WTC11 (cell line): ENCODE results near the gene STX5. TPM values are rescaled to one million over a fixed set of nuclear protein-coding genes. Genes with fewer than 3 reads are reported as not detected.
A peak's percentile ranks its signal among the peaks of the same experiment; 100 is the strongest.

Source experiments
- ATAC-seq: fragments of 200-7000 bp; cut with Tn5 transposase; 2 replicates; pipeline ENCODE4 v1.10.0; 2021; ENCODE audit warnings: mild to moderate bottlenecking, moderate library complexity
- CTCF ChIA-PET: fragments of 300-600 bp; sonication (Branson Sonifier 250); formaldehyde crosslinking; loops from one replicate; lab custom pipeline; 2021; ENCODE audit warnings: antibody characterized with exemption; lab: Charles Lee
- POLR2A ChIA-PET: fragments of 350-600 bp; sonication (Branson Sonifier 250); formaldehyde crosslinking; loops from one replicate; lab custom pipeline; 2021; ENCODE audit warnings: antibody characterized with exemption; lab: Charles Lee
- DNase-seq: peaks from one replicate; pipeline ENCODE4 v3.0.0; 2021; ENCODE audit warnings: low spot score
- H3K27ac Mint-ChIP-seq: 2 replicates; pipeline ENCODE4 v1.8.0; 2021; ENCODE audit warnings: mixed read lengths
- H3K27me3 Mint-ChIP-seq: 2 replicates; pipeline ENCODE4 v1.8.0; 2021; ENCODE audit warnings: low read depth, mild to moderate bottlenecking, moderate library complexity, mixed read lengths
- H3K36me3 Mint-ChIP-seq: 2 replicates; pipeline ENCODE4 v1.8.0; 2021; ENCODE audit warnings: mixed read lengths
- H3K4me1 Mint-ChIP-seq: 2 replicates; pipeline ENCODE4 v1.8.0; 2022; ENCODE audit warnings: mixed read lengths
- H3K4me3 Mint-ChIP-seq: 2 replicates; pipeline ENCODE4 v1.8.0; 2021; ENCODE audit warnings: mild to moderate bottlenecking, moderate library complexity, mixed read lengths
- H3K9me3 Mint-ChIP-seq: 2 replicates; pipeline ENCODE4 v1.8.0; 2021; ENCODE audit warnings: mixed read lengths
- ARID4B ChIP-seq: sonication (generic); formaldehyde crosslinking; IDR thresholded peaks from 2 replicates; pipeline ENCODE4 v1.8.0; 2023; ENCODE audit warnings: missing genetic modification reagents, mild to moderate bottlenecking, borderline replicate concordance
- ATF3 ChIP-seq: sonication (generic); formaldehyde crosslinking; conservative IDR thresholded peaks from 2 replicates; pipeline ENCODE4 v1.8.1; 2022; ENCODE audit warnings: mild to moderate bottlenecking, missing genetic modification reagents
- CBFB ChIP-seq: sonication (generic); formaldehyde crosslinking; IDR thresholded peaks from 2 replicates; pipeline ENCODE4 v1.8.1; 2022; ENCODE audit warnings: mild to moderate bottlenecking, low read depth, missing genetic modification reagents
- CTCF ChIP-seq: fragments of 200-600 bp; IDR thresholded peaks from 2 replicates; pipeline ENCODE4 v1.8.0; 2022; ENCODE audit warnings: antibody characterized with exemption
- FOXP1 ChIP-seq: sonication (generic); formaldehyde crosslinking; IDR thresholded peaks from 2 replicates; pipeline ENCODE4 v1.8.0; 2022; ENCODE audit warnings: missing genetic modification reagents, mild to moderate bottlenecking, moderate library complexity, borderline replicate concordance
- GTF2I ChIP-seq: fragments of 250-450 bp; sonication (Bioruptor Pico); conservative IDR thresholded peaks from 2 replicates; pipeline ENCODE4 v1.4.0; 2021; ENCODE audit warnings: mild to moderate bottlenecking
- IRF1 ChIP-seq: sonication (generic); formaldehyde crosslinking; IDR thresholded peaks from 2 replicates; pipeline ENCODE4 v1.8.0; 2023; ENCODE audit warnings: missing genetic modification reagents
- IRF2 ChIP-seq: sonication (generic); formaldehyde crosslinking; IDR thresholded peaks from 2 replicates; pipeline ENCODE4 v1.8.0; 2022; ENCODE audit warnings: low read depth, missing genetic modification reagents, borderline replicate concordance
- KAT7 ChIP-seq: sonication (generic); formaldehyde crosslinking; IDR thresholded peaks from 2 replicates; pipeline ENCODE4 v1.8.1; 2023; ENCODE audit warnings: missing genetic modification reagents, mild to moderate bottlenecking, borderline replicate concordance
- NFYB ChIP-seq: sonication (generic); formaldehyde crosslinking; conservative IDR thresholded peaks from 2 replicates; pipeline ENCODE4 v1.8.0; 2022; ENCODE audit warnings: low read depth, missing genetic modification reagents
- PRDM15 ChIP-seq: sonication (generic); formaldehyde crosslinking; IDR thresholded peaks from 2 replicates; pipeline ENCODE4 v1.8.0; 2022; ENCODE audit warnings: missing genetic modification reagents
- PREB ChIP-seq: sonication (generic); formaldehyde crosslinking; IDR thresholded peaks from 2 replicates; pipeline ENCODE4 v1.8.1; 2022; ENCODE audit warnings: mild to moderate bottlenecking, missing genetic modification reagents, moderate library complexity, borderline replicate concordance
- SOX15 ChIP-seq: fragments of 250-450 bp; sonication (Bioruptor Pico); IDR thresholded peaks from 2 replicates; pipeline ENCODE4 v1.9.0; 2021; ENCODE audit warnings: mild to moderate bottlenecking
- TEAD1 ChIP-seq: sonication (generic); formaldehyde crosslinking; IDR thresholded peaks from 2 replicates; pipeline ENCODE4 v1.8.0; 2022; ENCODE audit warnings: mild to moderate bottlenecking, missing genetic modification reagents
- USF1 ChIP-seq: sonication (generic); formaldehyde crosslinking; IDR thresholded peaks from 2 replicates; pipeline ENCODE4 v1.8.0; 2022; ENCODE audit warnings: mild to moderate bottlenecking, missing genetic modification reagents
- ZNF121 ChIP-seq: sonication (generic); formaldehyde crosslinking; IDR thresholded peaks from 2 replicates; pipeline ENCODE4 v1.8.0; 2023; ENCODE audit warnings: missing genetic modification reagents
- ZNF138 ChIP-seq: sonication (generic); formaldehyde crosslinking; conservative IDR thresholded peaks from 2 replicates; pipeline ENCODE4 v1.8.1; 2022; ENCODE audit warnings: mild to moderate bottlenecking, moderate library complexity, missing genetic modification reagents
- ZNF232 ChIP-seq: sonication (generic); formaldehyde crosslinking; IDR thresholded peaks from 2 replicates; pipeline ENCODE4 v1.8.0; 2022; ENCODE audit warnings: mild to moderate bottlenecking, missing genetic modification reagents
- ZNF396 ChIP-seq: fragments of 250-450 bp; sonication (Bioruptor Pico); IDR thresholded peaks from 2 replicates; pipeline ENCODE4 v1.8.0; 2021; ENCODE audit warnings: mild to moderate bottlenecking, moderate library complexity, borderline replicate concordance
- ZNF416 ChIP-seq: fragments of 250-450 bp; sonication (Bioruptor Pico); IDR thresholded peaks from 2 replicates; pipeline ENCODE4 v1.9.0; 2021; ENCODE audit warnings: mild to moderate bottlenecking, inconsistent platforms
- total RNA-seq: library from RNA; stranded (reverse); gene quantifications from 3 replicates; pipeline ENCODE4 v1.2.3, GENCODE V29; 2021

Gene STX5
- total RNA-seq, 1 experiment from 2014 or later: 30.2 TPM

GRCh38 chr11:62842171-62842741 lies 10.4 kb upstream of the STX5 start (continued):
- TF ChIP-seq TEAD1 (CRISPR knock-in tag): 0 out of 2 replicates have a peak, but pooled peaks have one; percentile 38

GRCh38 chr11:62841361-62842170 lies 9.7 kb upstream of the STX5 start:
- ChIA-PET POLR2A (interaction anchor here (0.6 to 3.4 kb wide), 31 partner anchors 9 to 1035 kb away, joined by 3 to 83 read pairs (median 5); partner anchors contain the start of genes C11orf98, CSKMT, EEF1G and HNRNPUL2), CTCF (interaction anchor here (0.9 to 3.4 kb wide), 8 partner anchors 9 to 134 kb away, joined by 3 to 29 read pairs (median 4); partner anchors contain the start of genes BSCL2, GNG3, STX5 and TEX54)
- peak; percentile 87 for DNase-seq
- H3K9me3 Mint-ChIP-seq: peaks cover 4% of the 10 kb centered on the region; the same call in 1 of the 2 replicates
- H3K36me3 Mint-ChIP-seq: peaks cover 18% of the 10 kb centered on the region
- H3K27ac Mint-ChIP-seq: no peak overlapping the region
- no peaks in the 10 kb centered on the region for H3K27me3 Mint-ChIP-seq
- H3K4me1 Mint-ChIP-seq: peaks cover 15% of the 10 kb centered on the region
- no peak overlapping the region for H3K4me3 Mint-ChIP-seq
- ATAC-seq: peak; percentile 77
- TF ChIP-seq PRDM15 (CRISPR knock-in tag) (no peak; the same call in 1 of the 2 replicates), USF1 (CRISPR knock-in tag) (peak; percentile 79), ZNF232 (CRISPR knock-in tag) (peak; percentile 96), ZNF416 (peak; percentile 100), PREB (CRISPR knock-in tag) (peak; percentile 97), IRF1 (peak; percentile 92; the same call in 1 of the 2 replicates), CBFB (CRISPR knock-in tag) (peak; percentile 90), SOX15 (CRISPR knock-in tag) (peak; percentile 100), ZNF138 (CRISPR knock-in tag) (peak; percentile 63; the same call in 1 of the 2 replicates), IRF2 (no peak), FOXP1 (no peak; the same call in 1 of the 2 replicates), ZNF396 (no peak), TEAD1 (CRISPR knock-in tag) (peak; percentile 97), ZNF121 (CRISPR knock-in tag) (no peak), ARID4B (CRISPR knock-in tag) (peak; percentile 96), CTCF (no peak), KAT7 (CRISPR knock-in tag) (peak; percentile 99; the same call in 1 of the 2 replicates), ATF3 (CRISPR knock-in tag) (0 out of 2 replicates have a peak, but pooled peaks have one; percentile 57), GTF2I (CRISPR knock-in tag) (peak; percentile 79; the same call in 1 of the 2 replicates), NFYB (CRISPR knock-in tag) (peak; percentile 50)
